ENCODE measurements around the gene CACNB4.
"Not testable (repeated sequence)": the region's sequence is repeated elsewhere in the genome, so short reads cannot be mapped to it uniquely, and the experiment has no call there.

CACNB4 gene

DNA sequence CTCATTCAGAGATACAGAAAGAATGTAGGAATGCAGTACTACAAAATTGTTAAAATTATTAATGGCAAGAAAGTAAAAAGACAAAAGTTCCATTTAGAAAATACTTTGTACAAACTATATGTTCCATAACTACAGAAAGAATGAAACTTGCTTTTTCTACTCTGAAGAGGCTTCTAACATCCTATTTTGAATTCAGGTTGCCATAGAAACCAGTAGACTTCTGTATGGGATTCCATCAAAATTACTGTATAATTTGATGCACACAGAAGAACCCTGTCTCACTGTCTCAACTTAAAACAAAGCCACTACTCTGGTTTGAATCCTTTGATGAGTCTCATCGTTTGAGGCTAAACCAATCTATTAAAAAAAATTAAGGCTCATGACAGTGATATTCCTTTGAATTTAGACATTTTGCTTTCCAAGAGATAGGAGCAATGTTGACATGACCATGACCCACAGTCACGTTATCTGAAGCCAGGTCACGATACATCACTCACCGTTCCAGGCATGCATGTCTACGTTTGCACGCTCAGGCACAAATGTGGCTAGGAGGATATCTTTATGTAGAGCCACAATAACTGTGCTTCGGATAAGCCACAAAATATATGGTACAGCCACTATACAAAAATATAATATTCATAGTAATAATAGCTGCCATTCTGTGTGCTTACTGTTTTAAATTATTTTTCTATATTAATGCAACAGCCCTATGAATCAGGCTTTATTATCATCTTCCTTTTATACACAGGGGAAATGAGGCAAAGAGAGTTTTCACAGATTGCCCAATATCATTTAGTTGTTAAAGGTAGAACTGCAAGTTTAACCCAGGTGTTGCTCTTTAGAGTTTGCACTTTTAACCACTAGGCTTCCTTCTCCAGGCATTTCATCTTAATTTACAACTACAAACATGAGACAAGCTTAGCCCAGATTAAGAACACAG lies 82.4 kb downstream of the CACNB4 start:
- DNase-seq = no peak

DNA sequence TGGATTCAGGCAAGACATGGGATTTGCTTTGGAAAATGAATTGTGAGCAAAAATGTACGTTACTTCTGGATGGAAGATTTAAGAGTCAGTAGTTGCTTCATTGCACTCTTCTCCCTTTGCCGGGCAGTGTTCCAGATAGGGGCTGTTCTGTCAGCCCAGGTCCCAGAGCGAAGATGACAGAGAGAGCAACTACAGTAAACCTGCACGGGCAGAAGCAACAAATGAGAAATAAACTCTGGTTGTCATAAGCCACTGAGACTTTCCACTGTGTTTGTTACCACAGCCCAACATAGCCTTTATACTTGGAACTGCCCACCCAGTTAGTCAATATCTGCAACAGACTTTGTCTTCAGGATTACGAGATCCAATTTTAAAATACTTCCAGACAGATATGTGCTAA lies 83.3 kb downstream of the CACNB4 start:
- DNase-seq = peak; percentile 29

DNA sequence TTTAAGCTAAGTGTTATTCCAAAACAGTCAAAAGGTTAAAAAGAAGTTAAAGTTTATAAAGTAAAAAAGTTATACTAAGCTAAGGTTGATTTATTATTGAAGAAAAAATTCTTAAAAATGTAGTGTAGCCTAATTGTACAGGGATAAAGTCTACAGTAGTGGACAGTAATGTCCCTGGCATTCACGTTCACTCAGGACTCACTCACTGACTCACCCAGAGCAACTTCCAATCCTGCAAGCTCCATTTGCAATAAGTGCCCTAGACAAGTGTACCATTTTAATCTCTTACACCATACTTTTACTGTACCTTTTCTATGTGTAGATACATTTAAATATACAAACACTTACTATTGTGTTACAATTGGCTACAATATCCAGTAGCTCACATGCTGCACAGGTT lies 86.1 kb downstream of the CACNB4 start:
- DNase-seq = no peak

DNA sequence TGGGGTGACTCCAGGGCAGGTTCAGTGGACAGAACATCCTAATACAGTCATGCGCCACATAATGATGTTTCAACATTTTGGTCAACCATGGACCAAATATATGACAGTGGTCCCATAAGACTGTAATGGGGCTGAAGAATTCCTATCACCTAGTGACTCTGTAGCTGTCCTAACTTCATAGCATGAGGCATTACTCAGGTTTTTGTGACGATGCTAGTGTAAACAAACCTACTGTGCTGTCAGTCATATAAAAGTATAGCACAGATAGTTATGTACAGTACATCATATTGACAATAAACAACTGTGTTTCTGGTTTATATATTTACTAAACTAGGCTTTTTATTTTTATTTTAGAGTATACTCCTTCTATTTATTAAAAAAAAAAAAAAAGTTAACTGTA lies 87.1 kb downstream of the CACNB4 start:
- DNase-seq = no peak

DNA sequence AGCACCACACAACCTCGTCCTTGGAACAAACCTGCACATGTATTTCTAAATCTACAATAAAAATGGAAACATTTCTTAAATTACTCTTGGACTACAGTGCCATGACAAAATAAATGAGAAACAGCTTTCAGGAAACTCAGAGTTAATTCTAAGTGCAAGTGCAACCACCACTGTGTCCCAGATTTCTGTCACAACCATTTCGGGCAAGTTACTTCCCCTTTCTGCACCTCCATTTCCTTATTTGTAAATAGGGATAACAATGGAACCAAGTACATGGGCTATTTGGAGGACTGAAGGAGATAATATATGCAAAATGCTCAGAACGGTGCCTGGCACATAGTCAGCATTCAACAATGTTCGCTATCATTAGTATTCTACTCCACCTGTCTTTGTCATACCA lies 93.2 kb downstream of the CACNB4 start:
- DNase-seq = no peak

DNA sequence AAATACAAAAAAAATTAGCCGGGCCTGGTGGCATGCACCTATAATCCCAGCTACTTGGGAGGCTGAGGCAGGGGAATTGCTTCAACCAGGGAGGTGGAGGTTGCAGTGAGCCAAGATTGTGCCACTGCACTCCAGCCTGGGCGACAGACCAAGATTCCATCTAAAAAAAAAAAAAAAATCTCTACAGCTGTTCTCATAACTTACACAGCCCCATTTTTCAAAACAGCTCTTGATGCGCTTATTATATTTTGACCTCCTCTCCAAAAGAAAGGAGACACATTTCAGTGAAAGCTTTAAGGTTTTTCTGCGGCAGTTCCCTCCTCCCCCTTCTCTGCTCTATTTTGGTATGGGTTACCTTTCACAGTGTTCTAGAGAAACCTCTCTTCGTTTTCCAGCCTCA lies 95.6 kb downstream of the CACNB4 start:
- DNase-seq = not testable (repeated sequence)

DNA sequence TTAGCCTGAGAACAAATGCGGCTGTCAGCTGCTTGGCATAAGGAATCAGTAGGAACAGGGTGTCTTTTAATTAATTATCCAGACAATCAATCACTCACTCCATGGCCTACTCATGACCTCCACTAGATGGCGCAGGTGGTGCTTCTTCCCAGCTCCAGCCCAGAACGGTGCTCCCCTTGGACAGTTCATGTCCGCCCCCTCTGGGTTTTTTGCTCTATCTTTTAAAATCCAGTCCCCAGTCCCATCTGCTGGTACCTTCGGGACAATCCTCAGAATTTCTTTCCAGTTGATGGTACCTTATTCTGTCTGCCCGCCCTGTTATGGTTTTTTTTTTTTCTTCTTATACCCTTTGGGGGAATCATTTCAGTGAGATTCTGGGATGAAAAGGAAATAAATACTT lies 99.8 kb downstream of the CACNB4 start:
- DNase-seq = peak; percentile 42

DNA sequence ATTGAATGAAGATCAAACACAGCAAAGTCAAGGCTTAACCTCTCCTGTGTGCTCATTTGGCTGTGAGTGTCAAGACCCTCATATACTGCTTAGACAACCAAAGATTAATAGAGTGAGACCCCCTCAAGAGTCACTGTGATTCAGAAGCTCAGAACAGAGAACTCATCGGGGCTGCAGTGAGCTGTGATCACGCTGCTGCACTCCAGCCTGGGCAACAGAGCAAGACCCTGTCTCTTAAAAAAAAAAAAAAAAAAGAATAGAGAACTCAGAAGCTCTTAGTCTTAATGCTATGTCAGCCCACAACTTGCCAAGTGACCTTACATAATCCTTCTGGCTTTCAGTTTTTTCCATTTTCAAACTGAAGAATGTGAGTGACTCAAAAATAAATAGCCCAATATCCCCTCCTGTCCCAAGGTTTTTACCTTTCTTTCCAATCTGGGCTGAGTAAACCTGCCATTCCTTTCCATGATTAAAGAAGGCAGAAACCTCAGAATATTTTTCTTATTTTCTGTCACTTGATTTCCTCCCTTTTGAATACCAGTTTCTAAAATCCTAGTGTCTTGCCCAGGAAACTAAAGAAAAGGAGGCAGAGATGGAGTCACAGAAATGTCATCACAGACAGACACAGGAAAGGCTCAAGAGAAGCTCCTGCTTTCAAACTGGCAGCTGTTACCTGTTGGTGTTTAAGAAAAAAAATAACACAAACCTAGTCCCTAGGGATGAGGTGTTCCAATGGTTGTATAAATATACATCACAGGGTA lies 102.4 kb downstream of the CACNB4 start:
- no peak for DNase-seq

DNA sequence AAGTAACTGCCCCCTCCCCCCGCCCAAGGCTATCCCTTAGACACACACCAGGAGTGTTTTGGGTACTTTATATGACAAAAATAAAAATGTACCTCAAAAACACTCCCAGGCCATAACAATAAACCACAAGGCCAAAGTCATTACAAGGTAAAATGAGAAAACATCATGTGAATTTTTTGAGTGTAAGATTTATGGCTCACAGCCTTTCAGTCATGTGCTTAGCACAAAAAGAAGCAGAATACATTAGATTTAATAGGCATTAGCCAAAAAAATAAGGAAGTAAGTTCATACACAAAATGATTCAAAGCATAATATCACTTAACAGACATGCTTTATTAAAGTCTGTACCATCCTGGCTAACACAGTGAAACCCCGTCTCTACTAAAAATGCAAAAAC lies 103.7 kb downstream of the CACNB4 start:
- DNase-seq = no peak

DNA sequence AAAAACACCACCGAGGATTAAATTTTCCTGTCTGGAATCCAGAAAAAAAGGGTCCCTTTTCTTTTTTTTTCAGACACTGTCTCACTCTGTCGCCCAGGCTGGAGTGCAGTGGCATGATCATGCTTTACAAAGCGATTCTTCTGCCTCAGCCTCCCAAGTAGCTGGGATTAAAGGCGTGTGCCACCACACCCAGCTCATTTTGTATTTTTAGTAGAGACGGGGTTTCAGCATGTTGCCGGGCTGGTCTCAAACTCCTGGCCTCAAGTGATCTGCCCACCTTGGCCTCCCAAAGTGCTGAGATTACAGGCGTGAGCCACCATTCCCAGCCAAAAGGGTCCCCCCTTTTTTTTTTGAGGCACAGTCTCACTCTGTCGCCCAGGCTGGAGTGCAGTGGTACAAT lies 104.7 kb downstream of the CACNB4 start:
- DNase-seq = not testable (repeated sequence)

DNA sequence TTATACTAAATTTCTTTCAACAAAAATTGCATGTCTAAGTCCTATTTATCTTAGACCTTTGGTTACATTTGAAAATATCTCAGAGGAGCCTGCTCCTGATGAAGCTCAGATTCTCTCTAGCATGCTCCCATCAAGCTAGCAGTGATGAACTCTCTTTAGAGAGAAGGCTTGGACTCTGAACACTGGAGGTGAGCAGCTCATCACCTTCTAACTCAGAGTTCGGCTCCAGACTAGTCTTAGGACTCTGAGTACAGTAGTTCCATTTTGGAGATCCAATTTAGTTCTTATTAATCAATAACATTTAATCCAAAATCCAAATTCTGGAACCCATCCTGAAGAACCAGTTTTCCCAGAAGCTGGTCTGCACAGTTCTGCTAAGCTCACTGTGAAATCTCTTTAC lies 107.8 kb downstream of the CACNB4 start:
- DNase-seq = no peak

DNA sequence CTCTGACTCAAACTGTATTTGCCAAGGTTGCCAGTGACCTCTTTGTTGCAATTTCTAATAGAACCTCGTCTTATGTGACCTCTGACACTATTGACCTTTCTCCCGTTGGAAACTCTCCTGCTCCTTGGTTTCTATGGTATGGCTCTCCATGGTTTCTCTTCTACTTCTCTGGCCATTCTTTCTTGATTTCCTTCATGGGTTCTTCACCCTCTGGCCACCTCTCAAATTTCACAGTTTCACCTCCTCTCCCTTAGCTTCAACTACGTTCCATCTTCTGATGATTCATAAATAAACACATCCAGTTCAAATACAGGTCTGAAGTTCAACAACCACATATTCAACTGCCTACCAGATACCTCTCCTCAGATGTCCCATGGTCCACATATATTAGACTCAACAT lies 109.5 kb downstream of the CACNB4 start:
- no peak for DNase-seq

DNA sequence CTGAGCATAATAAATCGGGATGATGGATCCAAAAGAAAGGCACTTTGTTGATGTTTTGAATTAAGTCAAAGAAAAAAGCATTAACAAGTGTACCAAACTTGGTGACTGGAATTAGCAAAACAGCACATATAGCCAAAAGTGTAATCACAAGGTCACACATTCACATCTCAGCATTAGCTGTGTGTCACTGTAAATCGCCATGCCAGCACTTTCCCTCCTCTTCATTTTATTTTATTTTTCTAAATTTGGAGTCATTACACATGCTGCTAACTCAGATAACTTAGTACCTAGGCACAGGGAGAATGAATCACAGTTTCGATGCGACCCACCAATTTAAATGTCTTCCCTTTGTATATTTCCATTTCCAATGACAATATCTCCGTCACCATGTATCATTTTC lies 111.4 kb downstream of the CACNB4 start:
- no peak for DNase-seq

DNA sequence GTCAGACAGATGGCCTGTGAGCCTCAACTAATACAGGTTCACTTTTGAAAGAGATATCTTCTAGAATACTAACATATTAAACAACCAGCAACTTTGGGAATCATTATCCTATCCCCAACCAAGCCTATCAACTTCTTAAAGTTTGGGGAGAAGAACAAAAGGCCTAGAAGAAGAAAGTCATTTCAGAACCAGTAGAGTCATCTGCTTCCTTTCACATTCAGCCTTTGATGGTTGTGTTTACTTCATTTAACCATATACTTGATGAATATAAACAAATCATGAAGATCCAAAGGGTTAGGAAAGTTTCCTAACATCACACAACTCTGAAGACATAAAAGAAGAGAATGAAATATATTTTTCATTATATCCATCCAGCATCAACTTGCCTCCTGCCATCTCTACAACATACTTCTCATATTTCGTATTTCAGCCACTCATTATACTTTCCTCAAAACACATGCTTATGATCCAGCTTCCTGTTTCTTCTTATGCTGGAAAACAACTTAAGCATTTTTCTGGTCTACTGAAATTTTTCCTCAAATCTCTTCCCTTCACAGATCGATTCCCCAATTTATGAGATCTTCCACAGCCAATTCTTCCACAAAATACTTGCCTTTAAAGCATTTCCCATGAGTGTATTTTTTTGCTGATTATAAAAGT lies 114.3 kb downstream of the CACNB4 start:
- DNase-seq = no peak

DNA sequence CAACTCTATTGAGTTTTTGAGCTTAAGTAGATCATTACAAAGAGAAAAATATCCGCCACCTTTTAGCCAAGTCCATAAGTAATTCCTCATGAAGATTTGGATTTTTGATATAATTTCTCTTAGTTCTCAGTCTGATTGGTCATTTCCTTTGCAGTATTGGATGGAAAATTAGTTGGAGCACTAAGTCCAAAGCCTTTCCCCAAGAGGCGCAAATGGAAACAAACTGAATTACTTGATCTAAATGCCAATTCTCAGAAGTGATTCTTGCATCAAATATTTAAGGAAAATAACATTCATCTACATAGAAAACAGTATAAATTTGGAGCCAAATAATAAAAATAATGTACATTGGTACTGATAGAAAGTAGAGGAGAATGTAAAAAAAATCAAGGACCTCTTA lies 115.6 kb downstream of the CACNB4 start:
- DNase-seq = no peak

DNA sequence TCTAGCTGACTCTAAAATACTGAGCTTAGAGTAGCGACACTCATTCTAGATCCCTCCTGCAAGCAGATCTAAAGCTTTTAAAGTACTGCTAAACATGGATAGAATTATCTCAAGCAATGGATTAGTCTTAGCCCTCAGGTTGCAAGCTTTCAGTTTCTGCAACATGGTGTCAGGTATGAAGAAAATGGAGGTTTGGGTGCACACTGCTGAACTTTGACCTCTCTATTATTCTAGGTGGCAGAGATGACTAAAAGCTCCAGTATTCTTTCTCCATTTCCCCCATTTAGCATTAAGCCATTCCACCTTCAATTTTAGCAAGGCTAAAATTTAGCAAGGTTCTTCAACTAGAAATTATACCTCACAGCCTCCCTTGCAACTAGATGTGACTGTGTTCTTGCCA lies 117.0 kb downstream of the CACNB4 start:
- no peak for DNase-seq

DNA sequence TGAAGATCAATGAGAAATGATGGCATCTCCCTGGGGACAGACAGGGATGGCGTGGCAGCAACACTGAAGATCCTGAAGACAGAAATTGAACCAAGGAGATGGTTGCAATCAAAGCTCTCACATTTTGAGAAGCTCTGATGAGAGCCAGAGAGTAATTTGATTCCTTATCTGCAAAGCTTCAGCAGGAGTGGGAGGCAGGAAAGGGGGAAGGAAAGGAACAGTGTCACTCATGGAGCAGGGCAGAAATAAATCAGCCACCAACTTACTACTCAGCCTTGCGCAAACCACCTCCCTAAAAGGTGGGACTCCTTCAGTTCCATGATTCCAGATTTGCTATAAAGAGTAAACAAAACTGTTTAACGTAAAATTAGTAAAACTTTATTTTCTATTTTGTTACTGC lies 119.2 kb downstream of the CACNB4 start:
- DNase-seq = no peak

DNA sequence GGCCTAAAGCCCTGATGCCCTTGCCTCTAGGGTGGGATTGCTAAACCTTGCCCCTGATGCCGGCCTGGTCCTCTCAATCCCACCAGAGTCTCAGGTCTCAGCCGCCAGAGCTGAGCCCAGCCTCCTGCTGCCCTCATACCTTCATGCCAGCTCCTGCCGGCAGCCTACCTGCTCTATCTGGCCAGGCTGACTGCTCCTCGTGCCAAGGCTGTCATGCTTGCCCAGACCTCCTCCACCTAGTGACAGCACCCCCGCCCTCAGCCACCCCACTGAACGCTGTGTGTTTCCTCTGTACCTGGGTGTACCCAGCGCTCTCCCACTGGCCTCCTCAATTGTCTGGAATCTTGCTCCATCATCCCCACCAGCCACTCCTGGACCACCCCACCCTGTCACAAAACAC lies 120.1 kb downstream of the CACNB4 start:
- no peak for DNase-seq

DNA sequence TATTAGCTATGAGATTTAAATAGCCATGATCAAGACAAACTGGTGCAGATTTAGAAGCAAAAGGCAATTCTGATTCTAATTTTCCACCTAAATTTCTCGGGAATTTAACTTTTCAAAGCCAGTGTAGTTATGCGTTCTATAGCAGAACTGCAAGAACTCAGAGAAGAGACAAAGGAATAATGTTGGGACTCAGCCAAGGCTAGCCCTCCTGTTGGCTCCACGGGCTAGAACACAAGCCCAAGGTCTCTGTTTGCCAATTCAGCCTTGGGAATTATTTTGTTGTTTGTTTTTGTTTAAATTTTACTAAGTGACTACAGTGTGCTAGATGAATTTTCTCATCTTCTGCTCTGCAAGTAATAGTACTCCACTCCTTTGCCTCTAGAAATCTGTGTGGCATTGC lies 121.2 kb downstream of the CACNB4 start:
- DNase-seq = no peak

DNA sequence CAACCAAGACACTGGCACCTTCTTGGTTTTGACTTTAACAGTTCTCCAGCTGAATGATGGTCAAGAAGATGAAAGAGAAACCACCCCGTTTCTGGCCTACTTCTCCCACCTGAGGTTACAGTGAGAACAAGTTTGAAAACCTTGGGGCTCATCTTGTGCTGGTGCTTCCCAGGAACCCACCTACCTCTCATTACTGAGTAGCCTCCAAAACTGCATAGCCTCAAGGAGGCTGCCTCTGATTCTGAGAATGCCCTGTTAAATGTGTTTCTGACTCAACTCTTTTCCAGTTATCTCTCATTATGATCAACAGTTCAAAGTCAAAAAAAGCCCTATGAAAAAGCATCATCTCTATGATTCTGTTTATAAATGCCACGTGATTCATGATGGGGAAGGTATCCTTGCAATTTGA lies 121.9 kb downstream of the CACNB4 start:
- DNase-seq = no peak

DNA sequence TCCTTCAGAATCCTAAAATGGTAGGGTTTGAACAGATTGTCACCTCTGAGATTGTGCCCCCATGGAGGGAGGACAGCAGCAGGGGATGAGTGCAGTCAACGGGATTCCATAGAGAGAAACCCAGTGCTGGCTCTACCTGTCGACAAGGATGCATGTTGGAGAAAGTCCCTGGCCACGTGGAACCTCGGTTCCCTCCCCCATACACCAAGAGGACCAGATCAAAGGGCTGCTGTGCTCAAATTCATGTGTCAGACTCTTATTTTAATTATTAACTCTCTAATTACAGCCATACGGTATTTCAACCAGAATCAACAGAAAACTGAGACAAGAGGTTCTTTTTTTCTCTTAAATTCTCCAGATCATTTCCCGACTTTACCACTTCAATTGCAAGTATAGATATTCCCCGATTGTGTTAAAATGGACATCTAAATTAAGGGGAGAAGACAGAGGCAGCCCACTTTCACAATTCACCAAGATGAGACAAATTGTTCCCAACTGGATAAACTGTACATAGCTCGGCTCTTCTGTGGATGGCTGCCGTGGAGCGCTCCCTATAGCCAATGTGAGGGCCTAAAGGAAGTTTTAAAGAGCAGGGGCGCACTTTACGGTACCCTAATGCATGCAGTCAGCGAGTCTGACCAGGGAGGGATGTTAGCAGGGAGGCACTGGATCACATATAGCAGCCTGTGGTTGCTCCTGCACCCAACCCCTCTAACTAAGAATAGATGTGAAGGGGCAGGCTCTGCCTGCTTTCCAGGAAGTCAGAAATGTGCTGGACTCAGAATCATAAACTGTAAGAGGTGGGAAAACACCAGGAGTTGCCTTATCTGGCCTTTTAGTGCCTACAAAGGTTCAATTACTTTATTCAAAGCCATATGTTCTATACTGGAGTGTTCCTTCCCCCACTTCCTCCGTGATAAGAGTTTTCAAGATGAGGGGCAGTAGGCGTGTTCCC lies 123.1 kb downstream of the CACNB4 start:
- DNase-seq = no peak

DNA sequence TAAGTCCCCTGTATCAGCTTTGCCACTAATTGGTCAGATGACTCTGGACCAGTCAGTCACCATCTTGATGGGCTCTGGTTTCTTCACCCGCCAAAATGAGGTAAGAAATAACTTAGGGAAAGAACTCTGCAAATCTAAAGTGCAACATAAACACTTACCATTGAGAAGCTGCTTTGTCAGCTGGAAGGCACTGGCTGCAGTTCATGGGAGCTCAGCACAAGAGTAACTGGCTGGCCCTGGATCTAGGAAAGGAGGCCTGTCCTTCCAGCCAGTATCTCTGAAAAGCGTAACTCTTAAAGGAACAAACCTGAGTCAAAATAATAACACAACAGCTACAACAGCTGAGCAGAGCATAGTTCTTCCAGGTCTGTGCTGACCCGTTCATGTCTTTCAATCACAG lies 123.9 kb downstream of the CACNB4 start:
- DNase-seq = no peak

DNA sequence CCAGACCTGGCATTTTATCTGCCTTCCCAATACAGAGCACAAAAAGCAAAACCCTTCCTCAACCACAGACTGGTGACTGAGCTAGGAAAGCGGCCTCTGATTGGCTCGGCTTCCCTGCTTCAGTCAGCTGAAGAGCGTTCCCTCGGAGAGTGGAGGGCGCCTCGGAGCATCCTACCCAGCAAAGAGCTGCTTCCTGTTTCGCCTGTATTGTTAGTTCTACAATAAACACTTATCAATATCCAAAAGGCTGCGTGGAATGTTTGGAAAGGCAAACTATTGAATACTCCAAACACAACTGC lies 125.0 kb downstream of the CACNB4 start:
- DNase-seq = peak; percentile 41

All from right hindlimb (tissue), 1 donor.